Stomach (tissue), 9 donors: ENCODE measurements around the gene NISCH. TPM values are rescaled to one million over a fixed set of nuclear protein-coding genes. Genes with fewer than 3 reads are reported as not detected.

Source experiments
- DNase-seq, 2 donors: peaks; one replicate each; pipeline versions ENCODE4 v3.0.0 to v3.0.0-alpha.2; 2013 to 2019
- H3K27ac ChIP-seq, 5 donors: fragments of 200-600 bp in 4 of 5; sonication (generic) in 4 of 5; one replicate each; pipeline ENCODE4 v1.5.1; 2013 to 2019; ENCODE audit warnings: mild to moderate bottlenecking in 1 of 5, moderate library complexity in 1 of 5
- H3K27me3 ChIP-seq, 3 donors: fragments of 200-600 bp; sonication (generic); one replicate each; pipeline ENCODE4 v1.5.1; 2017 to 2019; ENCODE audit warnings: mixed run types in 1 of 3
- H3K36me3 ChIP-seq, 4 donors: fragments of 200-600 bp; sonication (generic); 1 replicate in 3 of 4; 2 replicates in 1 of 4; pipeline ENCODE4 v1.5.1; 2016 to 2019
- H3K4me1 ChIP-seq, 4 donors: fragments of 200-600 bp; sonication (generic); one replicate each; pipeline ENCODE4 v1.5.1; 2016 to 2019
- H3K4me3 ChIP-seq, 4 donors: fragments of 200-600 bp; sonication (generic) in 3 of 4; one replicate each; pipeline ENCODE4 v1.5.1; 2016 to 2019; ENCODE audit warnings: mild to moderate bottlenecking in 1 of 4
- H3K9me3 ChIP-seq, 4 donors: fragments of 200-600 bp; sonication (generic); one replicate each; pipeline ENCODE4 v1.5.1; 2016 to 2019
- CTCF ChIP-seq, 7 experiments: fragments of 450-650 bp in 4 of 7; fragments of 200-600 bp in 3 of 7; sonication (generic) in 3 of 7; IDR thresholded peaks; one replicate each; pipeline ENCODE4 v1.5.1; 2016 to 2019; ENCODE audit warnings: antibody characterized with exemption in 7 of 7, control low read depth in 2 of 7, mild to moderate bottlenecking in 1 of 7
- EP300 ChIP-seq: sonication (generic); formaldehyde crosslinking; IDR thresholded peaks from one replicate; pipeline ENCODE4 v1.6.1; 2017; ENCODE audit warnings: antibody characterized with exemption
- POLR2A ChIP-seq, 4 donors: fragments of 450-650 bp; IDR thresholded peaks; one replicate each; pipeline ENCODE4 v1.6.1; 2016; ENCODE audit warnings: antibody characterized with exemption in 4 of 4, control low read depth in 2 of 4, mild to moderate bottlenecking in 1 of 4, moderate library complexity in 1 of 4
- POLR2AphosphoS5 ChIP-seq, 3 donors: sonication (generic); formaldehyde crosslinking; IDR thresholded peaks; one replicate each; pipeline ENCODE4 v1.6.1; 2016; ENCODE audit warnings: antibody characterized with exemption in 3 of 3
- WGBS, 5 donors: extraction: QIAGEN DNeasy Blood & Tissue Kit in 3 of 5; methylation state at CpG; one replicate each; pipeline versions ENCODE4 v1.1.5 to v1.1.7; 2013 to 2018; 5-methylcytosine and 5-hydroxymethylcytosine counted together
- intact Hi-C: fragments of 100-400 bp; cut with DNase I; formaldehyde crosslinking; loops from one replicate; pipeline ENCODE4 v1.15.1; 2023; ENCODE audit warnings: low total_unique reads
- polyA plus RNA-seq, 3 donors: library from polyadenylated mRNA; stranded (reverse); fragments of 200-250 nt; gene quantifications; one replicate each; pipeline ENCODE4 v1.2.3, GENCODE V29; 2013
- total RNA-seq, 5 donors: library from RNA; depleted of rRNA; stranded (reverse); fragments of >200 nt; gene quantifications; one replicate each; pipeline versions ENCODE4 v1.1.0 to v1.2.3, GENCODE V29; 2014 to 2016
- donor health status: healthy with polysubstance abuse.
- donor health status: Bipolar disorder and iron deficiency.
- donor health status: healthy.

NISCH gene
- total and polyA plus RNA-seq, 8 donors = 18.3 to 456 (median 69.9) TPM

GRCh38 chr3:52454250-52454937 is 1.0 kb upstream of the NISCH start:
- WGBS, 5 donors = 29 to 42% (median 35%) methylated on average over 8 of the region's 8 CpGs
- H3K4me3 ChIP-seq = peak overlapping the region; percentile 79 to 97 (median 88)
- intact Hi-C loops = no loop called here
- peaks cover 35 to 58% (median 55%) of the 10 kb centered on the region in 4 donors for H3K4me1 ChIP-seq
- H3K27me3 ChIP-seq = no peaks in the 10 kb centered on the region
- peak overlapping the region; percentile 81 to 94 (median 90) for H3K27ac ChIP-seq
- DNase-seq = peak; percentile 42 to 46
- TF ChIP-seq POLR2A (IDR thresholded peaks at IDR 0.05) (no peak), POLR2AphosphoS5 (IDR thresholded peaks at IDR 0.05) (no peak), EP300 (no peak), CTCF (IDR thresholded peaks at IDR 0.05) (no peak)
- H3K9me3 ChIP-seq = no peaks in the 10 kb centered on the region
- peaks cover 10 to 22% (median 21%) of the 10 kb centered on the region in 4 donors for H3K36me3 ChIP-seq

- WGBS, 5 donors = 15 to 37% (median 20%) methylated on average over 11 of the region's 11 CpGs
- Histone ChIP-seq H3K27ac (peak overlapping the region; percentile 81 to 94 (median 90)), H3K4me1 (peaks cover 31 to 55% (median 51%) of the 10 kb centered on the region in 4 donors), H3K9me3 (no peaks in the 10 kb centered on the region), H3K36me3 (peaks cover 14 to 27% (median 26%) of the 10 kb centered on the region in 4 donors), H3K27me3 (no peaks in the 10 kb centered on the region), H3K4me3 (peak overlapping the region; percentile 79 to 97 (median 88))
- no peak for DNase-seq
- TF ChIP-seq POLR2AphosphoS5 (IDR thresholded peaks at IDR 0.05) (no peak), EP300 (no peak), CTCF (IDR thresholded peaks at IDR 0.05) (no peak), POLR2A (IDR thresholded peaks at IDR 0.05) (no peak)
- intact Hi-C loops = no loop called here
These were observed 494 bp upstream of the NISCH start for GRCh38 chr3:52454938-52455282.

- Histone ChIP-seq H3K4me1 (peaks cover 31 to 50% (median 46%) of the 10 kb centered on the region in 4 donors), H3K27me3 (no peaks in the 10 kb centered on the region), H3K27ac (peak overlapping the region; percentile 81 to 94 (median 90)), H3K9me3 (no peaks in the 10 kb centered on the region), H3K4me3 (peak overlapping the region; percentile 79 to 97 (median 88)), H3K36me3 (peaks cover 18 to 40% (median 39%) of the 10 kb centered on the region in 4 donors)
- TF ChIP-seq EP300 (no peak), POLR2AphosphoS5 (IDR thresholded peaks at IDR 0.05) (no peak), POLR2A (IDR thresholded peaks at IDR 0.05) (no peak), CTCF (IDR thresholded peaks at IDR 0.05) (no peak)
- peak in 1 of 2 donors; percentile 72 for DNase-seq
- intact Hi-C loops = no loop called here
- 3 to 17% (median 10%) methylated on average over 13 of the region's 13 CpGs for WGBS, 5 donors
These were observed 880 bp downstream of the NISCH start for GRCh38 chr3:52456169-52456799.

GRCh38 chr3:52456800-52457183 is 1.4 kb downstream of the NISCH start:
- Histone ChIP-seq H3K36me3 (peaks cover 18 to 46% (median 44%) of the 10 kb centered on the region in 4 donors), H3K4me3 (peak overlapping the region; percentile 79 to 97 (median 88)), H3K27me3 (no peaks in the 10 kb centered on the region), H3K4me1 (peaks cover 31 to 51% (median 48%) of the 10 kb centered on the region in 4 donors), H3K27ac (peak overlapping the region; percentile 81 to 94 (median 90)), H3K9me3 (no peaks in the 10 kb centered on the region)
- intact Hi-C loops = no loop called here
- TF ChIP-seq EP300 = no peak
- no peak for TF ChIP-seq POLR2AphosphoS5 (IDR thresholded peaks at IDR 0.05)
- TF ChIP-seq POLR2A (IDR thresholded peaks at IDR 0.05) = no peak
- TF ChIP-seq CTCF (IDR thresholded peaks at IDR 0.05) = no peak
- 68 to 80% (median 75%) methylated on average over 5 of the region's 5 CpGs for WGBS, 5 donors
- peak in 1 of 2 donors; percentile 26 for DNase-seq
